Measurements from ENCODE around the gene MTF2. TPM values are rescaled to one million over a fixed set of nuclear protein-coding genes. Genes with fewer than 3 reads are reported as not detected.

The MTF2 gene
- total and polyA plus RNA-seq, 9 of the 15 experiments (the other 6 are each of a cell fraction or from before 2014, with no cell fraction given) = 29.3 to 124 (median 57.7) TPM

GRCh38 chr1:93179886-93180722 lies 101.0 kb downstream of the MTF2 start, which contains the start of gene TMED5 (continued):
- TF ChIP-seq ZFP91 (CRISPR knock-in tag; IDR thresholded peaks at IDR 0.05) (no peak), ZNF232 (CRISPR knock-in tag; IDR thresholded peaks at IDR 0.05) (no peak), USF2 (CRISPR knock-in tag; IDR thresholded peaks at IDR 0.05) (no peak), CREB3 (tag; conservative IDR thresholded peaks at IDR 0.05; ENCODE audit: low read depth) (no peak), HMGXB4 (CRISPR knock-in tag; IDR thresholded peaks at IDR 0.05) (peak; percentile 79; the same call in 1 of the 2 replicates), RBM14 (IDR thresholded peaks at IDR 0.05; ENCODE audit: borderline replicate concordance, insufficient read depth, low read depth, low read length) (0 out of 2 replicates have a peak, but pooled peaks have one; percentile 56), NELFE (IDR thresholded peaks at IDR 0.05; ENCODE audit: insufficient read depth, insufficient read length) (no peak), ZNF197 (CRISPR knock-in tag; IDR thresholded peaks at IDR 0.05; ENCODE audit: low read depth) (no peak), ZNF318 (IDR thresholded peaks at IDR 0.05; ENCODE audit: borderline replicate concordance in 1 of 2, low read depth in 1 of 2) (no peak), MCM2 (IDR thresholded peaks at IDR 0.05; ENCODE audit: low read depth) (no peak), ZNF766 (CRISPR knock-in tag; conservative IDR thresholded peaks at IDR 0.05) (no peak)

Measured in K562 (cell line).